Stimulated activated CD4-positive, alpha-beta T cell treated with anti-CD3 and anti-CD28 coated beads, Interleukin-12 subunit alpha, Interleukin-12 subunit beta, amount 100 ng/mL, for 24 hours (primary cell): ENCODE results near the gene ZBTB4.
"Not testable (repeated sequence)": the region's sequence is repeated elsewhere in the genome, so short reads cannot be mapped to it uniquely, and the experiment has no call there.

ENCODE experiments used
- DNase-seq, 2 experiments: peaks; one replicate each; pipeline ENCODE4 v3.0.0-alpha.2; 2020; ENCODE audit warnings: low read depth in 2 of 2

Gene ZBTB4

DNA sequence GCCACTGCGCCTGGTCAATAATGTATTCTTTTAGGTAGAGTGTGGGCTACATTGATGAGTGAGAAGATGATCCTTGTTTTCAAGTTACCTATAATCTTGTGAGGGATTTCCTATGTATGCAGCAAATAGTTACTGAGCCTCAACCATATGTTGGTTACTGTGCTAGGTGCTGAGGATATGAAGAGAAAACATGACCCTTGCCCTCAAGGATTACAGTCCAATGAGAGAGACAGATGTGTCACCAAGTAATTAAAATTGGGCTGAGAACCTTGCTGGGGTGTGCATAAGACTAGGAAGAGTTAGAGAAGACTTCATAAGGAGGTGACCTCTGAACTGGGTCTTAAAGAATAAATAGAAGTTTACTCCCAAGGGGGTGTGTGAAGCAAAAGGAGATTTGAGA lies 12.2 kb upstream of the ZBTB4 start:
- DNase-seq, result no peak

DNA sequence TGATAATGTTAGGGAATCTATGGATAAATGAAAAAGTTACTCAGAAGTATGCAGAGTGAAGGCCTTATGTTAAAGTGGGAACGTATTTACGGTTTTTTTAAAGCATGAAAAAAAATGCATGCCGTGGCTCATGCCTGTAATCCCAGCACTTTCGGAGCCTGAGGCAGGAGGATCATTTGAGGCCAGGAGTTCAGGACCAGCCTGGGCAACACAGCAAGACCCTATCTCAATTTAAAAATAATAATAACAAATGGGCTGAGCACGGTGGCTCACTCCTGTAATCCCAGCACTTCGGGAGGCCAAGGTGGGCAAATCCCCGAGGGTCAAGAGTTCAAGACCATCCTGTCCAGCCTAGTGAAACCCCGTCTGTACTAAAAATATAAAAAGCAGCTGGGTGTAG lies 10.7 kb upstream of the ZBTB4 start:
- DNase-seq, result no peak

DNA sequence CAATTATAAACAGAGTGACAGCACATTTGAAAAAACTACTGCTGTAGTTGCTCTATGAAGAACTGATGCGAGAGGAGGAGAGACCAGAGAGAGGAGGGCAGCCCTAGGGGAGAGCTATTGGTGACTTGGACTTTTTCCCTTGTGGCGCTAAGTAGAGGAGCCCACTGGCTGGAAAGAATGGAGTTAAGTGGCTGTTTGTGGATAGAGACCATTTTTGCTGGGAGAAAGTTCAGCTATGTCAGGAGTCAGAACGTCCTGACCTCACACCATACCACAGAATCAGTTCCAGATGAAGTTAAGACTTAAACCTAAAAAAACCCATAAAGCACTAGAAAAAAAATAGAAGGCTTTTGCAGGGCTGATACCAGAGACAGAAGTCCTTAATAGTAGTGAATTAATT lies 6.8 kb upstream of the ZBTB4 start:
- DNase-seq, result no peak

DNA sequence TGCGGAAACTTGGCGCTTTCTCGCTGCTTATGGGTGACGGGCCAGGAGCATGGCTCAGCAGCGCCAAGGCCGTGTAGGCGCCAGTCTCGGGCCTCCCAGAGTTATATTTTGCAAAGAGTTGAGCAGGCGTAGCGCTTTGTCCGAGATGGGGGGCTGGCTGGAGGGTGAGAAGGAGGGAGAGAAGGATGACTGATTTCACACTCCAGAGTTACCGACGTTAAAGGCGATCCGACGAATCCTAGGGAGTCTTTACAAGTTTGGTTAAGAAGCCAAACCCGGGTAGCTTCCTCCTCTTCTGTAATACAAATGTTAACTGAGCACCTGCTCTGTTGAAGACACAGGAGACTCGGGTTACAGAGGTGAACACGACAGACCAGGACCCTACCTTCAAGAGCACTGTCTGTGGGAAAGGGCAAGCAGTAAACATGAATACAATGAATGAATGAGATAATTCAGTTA lies 5.5 kb upstream of the ZBTB4 start:
- no peak for DNase-seq

DNA sequence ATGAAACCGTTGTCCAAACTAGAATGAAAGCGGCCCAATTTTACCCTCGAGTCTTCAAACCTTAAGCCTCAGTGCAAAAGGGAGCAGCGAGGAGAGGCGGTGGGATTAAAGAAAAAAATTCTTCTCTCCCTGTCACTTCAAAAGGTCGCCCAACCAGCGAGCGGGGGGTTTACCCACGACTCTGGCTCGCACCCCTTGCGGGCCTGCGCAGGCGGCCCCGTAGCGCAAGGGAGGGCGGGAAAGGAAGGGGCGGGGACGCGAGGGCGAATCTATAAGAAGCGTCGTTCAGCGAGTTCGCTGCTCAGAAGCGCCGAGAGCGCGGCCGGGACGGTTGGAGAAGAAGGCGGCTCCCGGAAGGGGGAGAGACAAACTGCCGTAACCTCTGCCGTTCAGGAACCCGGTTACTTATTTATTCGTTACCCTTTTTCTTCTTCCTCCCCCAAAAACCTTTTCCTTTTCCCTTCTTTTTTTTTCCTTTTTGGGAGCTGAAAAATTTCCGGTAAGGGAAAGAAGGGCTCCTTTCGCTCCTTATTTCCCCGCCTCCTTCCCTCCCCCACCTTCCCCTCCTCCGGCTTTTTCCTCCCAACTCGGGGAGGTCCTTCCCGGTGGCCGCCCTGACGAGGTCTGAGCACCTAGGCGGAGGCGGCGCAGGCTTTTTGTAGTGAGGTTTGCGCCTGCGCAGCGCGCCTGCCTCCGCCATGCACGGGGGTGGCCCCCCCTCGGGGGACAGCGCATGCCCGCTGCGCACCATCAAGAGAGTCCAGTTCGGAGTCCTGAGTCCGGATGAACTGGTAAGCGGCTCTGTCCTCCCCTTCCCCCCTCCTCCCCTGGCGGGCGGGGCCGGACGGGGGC lies 4.9 kb upstream of the ZBTB4 start, which contains the start of gene POLR2A:
TSS of gene POLR2A (plus strand) at position 300 of the 852 bp plus-strand sequence.
- DNase-seq, result peak; percentile 93 to 98

DNA sequence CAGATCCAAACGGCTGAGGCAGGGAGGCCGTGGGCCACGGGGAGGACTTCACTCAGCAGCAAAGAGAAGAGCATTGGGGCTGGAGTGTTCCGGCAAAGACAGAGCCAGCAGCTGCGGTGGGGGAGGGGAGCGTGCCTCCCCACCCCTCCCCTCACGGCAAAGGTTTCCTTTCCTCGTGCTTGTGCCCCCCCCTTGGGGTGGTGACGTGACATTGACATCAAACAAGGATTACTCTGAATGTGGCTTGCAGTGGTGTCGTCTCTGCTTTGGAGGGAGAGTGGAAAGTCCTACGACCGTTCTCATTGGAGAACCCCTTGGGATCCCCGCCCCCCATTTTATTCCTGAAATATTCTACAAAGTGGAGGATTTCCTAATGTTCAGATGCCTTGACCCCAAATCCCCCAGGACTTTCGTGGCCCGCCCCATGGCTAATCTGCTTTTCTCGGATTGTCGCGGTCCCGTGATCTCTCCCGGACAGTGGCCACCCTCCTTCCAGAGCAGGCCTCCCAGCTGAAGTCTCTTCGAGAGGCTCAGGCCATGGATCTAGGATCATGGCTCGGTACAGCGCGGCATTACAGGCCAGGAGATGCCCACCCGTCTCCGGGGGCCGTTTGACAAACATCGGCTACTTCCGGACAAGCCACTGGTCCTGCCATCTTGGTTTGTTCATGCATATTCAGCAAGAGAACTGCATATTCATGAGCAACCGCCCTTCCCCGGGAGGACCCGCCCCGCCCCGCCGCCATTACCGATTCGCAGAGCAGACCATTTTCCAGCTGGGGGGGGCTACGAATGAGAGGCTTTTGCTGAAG lies 4.0 kb upstream of the ZBTB4 start:
- DNase-seq, result peak; percentile 83 to 85

DNA sequence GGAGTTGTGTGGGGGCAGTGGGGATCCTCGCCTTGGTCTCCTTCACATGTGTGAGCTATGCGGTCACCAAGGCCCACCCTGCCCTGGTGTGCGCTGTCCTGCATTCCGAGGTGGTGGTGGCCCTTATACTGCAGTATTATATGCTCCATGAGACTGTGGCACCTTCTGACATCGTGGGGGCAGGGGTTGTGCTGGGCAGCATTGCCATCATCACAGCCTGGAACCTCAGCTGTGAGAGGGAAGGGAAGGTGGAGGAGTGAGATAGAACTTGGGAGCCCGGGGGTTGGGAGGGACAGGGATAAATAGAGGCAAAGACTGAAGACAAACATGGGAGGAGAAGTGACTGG lies 3.3 kb upstream of the ZBTB4 start:
- not testable (repeated sequence) for DNase-seq

DNA sequence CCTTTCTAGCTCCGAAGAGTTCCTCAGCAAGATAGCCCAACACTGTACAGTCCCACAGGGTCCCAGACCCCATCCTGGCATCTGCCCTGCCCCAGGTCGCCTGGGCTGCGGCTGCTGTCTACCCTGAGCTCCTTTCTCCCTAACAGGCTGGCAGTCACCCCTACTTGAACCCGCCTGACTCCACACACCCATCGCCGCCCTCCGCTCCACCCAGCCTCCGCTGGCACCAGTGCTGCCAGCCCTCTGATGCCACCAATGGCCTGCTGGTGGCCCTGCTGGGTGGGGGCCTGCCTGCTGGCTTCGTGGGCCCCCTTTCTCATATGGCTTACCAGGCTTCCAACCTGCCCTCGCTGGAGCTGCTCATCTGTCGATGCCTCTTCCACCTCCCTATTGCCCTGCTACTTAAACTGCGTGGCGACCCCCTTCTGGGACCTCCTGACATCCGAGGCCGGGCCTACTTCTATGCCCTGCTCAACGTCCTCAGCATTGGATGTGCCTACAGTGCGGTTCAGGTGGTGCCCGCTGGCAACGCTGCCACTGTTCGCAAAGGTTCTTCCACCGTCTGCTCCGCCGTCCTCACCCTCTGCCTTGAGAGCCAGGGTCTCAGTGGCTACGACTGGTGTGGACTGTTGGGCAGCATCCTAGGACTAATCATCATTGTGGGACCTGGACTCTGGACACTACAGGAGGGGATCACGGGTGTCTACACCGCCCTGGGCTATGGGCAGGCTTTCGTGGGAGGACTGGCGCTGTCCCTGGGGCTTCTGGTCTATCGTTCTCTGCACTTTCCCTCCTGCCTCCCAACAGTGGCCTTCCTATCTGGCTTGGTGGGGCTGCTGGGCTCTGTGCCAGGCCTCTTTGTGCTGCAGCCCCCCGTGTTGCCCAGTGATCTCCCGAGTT lies 2.7 kb upstream of the ZBTB4 start:
- DNase-seq, result not testable (repeated sequence)

DNA sequence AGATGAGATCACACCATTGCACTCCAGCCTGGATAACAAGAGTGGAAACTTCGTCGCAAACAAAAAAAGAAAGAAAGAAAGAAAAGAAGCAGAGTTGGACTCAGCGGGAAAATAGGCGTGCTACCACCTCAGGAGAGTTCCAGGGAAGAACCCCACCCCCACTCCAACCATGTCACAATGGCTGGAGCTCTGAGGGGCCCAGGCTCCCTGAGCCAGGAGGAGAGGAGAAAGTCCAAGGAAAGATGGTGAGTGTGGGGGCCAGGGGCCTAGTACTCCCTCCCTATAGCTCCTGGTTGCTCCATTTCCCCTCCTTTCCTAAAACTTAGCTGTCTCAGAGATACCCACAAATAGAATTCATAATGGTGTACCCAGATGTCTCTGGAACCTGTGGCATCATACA lies 1.8 kb upstream of the ZBTB4 start, which contains the start of gene SLC35G6:
TSS of gene SLC35G6 (plus strand) at position 172 of the 400 bp plus-strand sequence. CDS start at position 243, 71 bp downstream.
- not testable (repeated sequence) for DNase-seq

DNA sequence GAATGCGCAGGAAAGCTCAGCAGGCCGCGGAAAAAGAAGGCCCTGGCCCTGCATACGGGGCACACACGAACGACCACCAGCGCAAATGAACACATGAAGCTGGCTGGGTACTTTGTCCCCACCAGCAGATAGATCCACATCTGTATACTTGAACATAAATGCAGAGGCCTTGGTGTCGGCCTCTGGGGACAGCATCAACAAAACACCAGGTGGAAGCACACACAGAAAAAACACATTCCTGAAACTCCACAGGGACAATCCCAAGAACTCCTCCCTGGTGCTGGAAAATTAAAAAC lies 606 bp upstream of the ZBTB4 start:
- DNase-seq, result no peak

DNA sequence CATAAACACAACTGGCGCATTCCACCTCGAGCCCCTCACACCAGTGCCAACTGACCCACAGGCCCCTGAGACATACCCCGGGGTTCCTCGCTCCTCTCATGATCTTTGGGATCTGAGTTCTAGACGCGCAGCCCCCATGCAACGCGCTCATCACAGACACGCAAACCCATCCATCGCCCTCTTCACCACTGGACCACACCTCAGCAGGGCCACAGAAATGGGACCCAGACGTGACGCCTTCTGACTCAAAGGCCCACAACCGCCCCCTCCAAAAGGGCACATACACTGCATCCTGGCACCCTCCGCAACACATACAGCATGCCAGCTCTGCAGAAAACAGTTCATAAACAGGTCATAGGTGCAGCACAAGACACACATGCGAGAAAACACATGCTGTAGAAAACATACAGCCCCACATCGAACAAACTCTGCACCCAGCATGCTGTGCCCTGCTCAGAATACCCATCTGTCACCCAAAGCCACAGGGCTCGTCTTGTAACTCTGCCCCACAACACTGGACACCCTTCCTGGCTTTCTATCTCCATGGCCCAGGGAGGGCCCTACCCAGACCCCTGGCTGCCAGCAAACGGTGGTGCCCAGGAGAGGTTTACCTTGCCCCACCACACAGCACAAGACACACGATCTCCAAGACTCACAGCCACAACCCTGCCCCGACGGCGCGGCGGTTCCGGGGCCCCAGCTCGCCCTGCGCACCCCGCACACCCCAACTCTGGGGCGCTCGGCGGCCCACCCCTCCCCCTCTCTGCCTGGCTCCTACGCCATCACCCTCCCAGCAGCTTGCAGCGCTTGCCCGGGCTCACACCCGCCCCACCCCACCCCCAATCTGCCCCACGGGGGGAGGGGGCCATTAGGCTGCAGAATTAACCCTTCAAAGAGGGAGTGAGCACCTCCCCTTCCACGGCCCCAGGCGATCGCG lies 887 bp downstream of the ZBTB4 start:
- DNase-seq, result peak; percentile 37 to 40

DNA sequence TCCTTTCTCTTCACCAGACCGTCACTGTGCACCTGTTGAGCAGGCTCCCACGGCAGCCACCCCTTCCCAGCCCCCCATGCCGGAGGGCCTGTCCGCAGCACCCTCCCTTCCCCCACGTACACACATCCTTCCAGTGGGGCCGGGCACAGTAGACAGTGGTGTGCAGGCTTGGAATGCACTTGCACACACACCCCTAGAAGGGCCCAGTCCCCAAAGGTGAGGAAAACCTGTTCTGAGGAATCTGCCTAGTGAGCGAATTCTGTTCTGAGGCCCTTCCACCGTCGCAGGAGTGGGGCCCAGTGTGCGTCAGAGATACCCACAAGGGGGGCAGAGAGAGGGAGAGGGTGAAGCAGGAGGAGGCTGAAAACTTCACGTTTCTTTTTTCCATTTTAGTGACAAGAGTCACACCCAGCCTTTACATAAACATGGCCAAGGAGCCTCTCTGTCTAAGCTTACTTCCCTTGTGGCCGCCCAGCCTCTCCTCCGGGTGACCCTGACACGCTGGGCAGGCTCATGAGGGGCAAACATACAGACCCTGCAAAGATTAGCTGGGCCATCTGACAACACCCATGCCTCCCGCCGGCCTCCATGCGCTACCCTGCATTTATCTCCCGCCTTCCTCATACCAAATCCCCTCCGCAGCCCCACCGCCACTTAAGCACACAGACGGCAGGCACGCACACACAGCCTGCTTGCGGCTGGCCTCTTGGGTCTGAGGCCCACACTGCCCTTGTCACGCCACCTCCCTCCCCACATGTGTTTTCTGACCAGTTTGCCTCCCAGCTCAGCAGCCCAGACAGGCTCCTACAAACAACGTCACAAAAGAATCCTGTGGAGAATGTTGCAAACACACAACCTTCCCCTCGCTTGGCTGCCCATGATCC lies 1.8 kb downstream of the ZBTB4 start:
- no peak for DNase-seq

DNA sequence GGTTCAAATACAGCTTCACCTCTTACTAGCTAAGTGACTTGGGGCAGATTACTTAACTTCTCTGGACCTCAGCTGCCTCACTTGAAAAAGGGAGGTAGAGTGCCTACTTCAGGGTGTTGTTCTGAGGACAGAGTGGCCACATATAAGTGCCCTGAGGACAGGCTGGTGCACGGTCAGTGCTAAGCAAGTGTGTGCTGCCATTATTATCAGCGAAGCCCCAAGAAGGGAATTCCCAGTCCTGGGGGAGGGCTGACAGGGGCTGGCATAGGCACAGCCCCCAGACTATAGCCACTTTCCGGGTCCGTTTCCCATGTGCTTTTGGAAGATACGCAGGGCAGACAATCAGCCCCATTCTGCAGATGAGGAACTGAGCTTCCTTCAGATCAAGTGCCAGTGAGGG lies 2.5 kb downstream of the ZBTB4 start:
- DNase-seq, result no peak

DNA sequence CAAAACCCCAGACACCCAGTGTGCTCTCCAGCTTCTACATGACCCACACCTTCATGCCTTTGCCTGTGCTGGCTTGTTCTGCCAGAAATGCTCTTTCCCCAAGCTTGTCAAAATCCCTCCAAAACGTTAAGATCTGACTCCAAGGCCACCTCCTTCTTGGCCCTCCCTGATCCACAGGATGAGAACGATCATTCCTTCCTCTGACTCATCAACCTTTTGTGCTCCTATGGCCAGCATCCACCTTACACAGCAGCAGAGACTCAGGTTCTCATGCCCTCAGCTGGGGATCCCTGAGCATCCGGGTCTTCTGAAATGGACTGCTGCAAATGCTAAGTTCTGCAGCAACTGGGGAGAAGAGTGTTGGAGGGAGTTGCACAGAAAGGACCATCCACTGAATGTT lies 2.9 kb downstream of the ZBTB4 start:
- no peak for DNase-seq

DNA sequence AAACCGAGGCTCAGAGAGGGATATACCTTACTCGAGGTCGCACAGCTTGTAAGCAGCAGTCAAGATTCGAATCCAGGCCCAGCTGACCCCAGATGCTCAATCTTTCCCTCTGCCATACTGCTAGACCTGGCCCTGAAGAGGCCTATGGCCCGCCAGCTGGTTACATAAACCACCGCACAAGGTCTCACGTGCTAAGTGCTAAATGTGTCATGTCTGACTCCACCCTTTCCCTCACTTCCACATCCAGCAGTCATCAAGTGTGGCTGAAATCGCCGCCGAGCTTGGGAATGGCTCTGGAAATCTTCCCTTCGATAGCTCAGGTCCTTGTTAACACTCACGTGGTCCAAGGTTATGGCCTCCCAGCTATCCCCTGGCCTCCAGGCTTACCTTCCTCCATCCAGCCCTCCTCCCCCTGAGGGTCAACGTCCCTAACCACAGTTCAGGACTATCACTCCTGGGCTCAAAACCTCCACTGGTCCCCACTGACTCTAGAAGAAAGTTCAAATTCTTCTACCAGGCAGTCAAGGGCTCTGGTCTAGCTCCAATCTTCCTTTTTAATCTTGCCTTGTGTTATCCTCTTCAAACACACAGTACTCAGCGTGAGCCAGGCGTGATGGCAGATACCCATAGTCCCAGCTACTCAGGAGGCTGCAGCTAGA lies 3.5 kb downstream of the ZBTB4 start:
- DNase-seq, result no peak

DNA sequence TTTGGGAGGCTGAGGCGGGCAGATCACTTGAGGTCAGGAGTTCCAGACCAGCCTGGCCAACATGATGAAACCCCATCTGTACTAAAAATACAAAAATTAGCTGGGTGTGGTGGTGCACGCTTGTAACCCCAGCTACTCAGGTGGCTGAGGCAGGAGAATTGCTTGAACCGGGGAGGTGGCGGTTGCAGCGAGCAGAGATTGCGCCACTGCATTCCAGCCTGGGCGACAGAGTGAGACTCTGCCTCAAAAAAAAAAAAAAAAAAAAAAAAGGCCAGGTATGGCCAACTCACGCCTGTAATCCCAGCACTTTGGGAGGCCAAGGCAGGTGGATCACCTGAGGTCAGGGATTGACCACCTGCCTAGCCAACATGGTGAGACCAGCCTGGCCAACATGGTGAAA lies 4.7 kb downstream of the ZBTB4 start:
- not testable (repeated sequence) for DNase-seq

DNA sequence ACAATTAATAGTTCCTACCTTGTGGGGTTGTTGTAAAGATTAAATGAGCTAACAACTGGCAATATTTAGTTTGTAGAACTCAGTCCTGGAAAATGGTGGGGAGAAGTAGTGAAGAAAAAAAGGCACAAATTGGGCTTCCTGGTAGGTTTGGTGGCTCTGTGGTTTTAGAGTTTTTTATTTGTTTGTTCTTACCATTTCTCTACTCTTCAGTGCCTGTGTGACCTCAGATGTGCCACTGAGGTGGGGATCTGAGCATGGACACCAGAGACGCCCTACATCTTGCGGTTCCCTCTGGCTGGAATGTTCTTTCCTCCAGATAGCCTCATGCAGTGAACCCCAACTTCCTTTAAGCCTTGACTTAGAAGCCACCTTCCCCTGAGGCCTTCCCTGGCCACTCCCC lies 7.7 kb downstream of the ZBTB4 start:
- no peak for DNase-seq

DNA sequence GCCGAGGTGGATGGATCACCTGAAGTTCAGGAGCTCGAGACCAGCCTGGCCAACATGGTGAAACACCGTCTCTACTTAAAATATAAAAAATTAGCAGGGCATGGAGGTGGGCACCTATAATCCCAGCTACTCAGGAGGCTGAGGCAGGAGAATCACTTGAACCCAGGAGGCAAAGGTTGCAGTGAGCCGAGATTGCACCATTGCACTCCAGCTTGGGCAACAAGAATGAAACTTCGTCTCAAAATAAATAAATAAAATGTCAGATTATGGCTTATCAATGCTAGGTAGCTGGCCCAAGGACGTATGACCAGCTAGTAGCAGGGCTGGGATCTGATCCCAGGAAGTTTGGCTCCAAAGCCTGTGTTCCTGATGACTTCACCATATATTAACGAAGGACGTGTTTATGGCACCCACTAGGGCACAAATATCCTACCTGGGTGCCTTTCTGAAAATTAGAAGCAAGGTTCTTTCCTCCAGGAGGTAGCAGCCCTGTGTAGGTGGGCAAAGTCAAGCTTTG lies 8.9 kb downstream of the ZBTB4 start:
- DNase-seq, result not testable (repeated sequence)

DNA sequence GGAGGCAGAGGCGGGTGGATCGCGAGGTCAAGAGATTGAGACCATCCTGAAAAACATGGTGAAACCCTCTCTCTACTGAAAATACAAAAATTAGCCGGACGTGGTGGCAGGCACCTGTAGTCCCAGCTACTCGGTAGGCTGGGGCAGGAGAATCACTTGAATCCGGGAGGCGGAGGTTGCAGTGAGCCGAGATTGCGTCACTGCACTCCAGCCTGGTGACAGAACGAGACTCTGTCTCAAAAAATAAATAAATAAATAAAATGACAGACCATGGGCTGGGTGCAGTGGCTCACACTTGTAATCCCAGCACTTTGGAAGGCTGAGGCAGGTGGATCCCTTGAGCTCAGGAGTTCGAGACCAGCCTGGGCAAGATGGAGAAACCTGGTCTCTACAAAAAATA lies 9.6 kb downstream of the ZBTB4 start:
- DNase-seq, result not testable (repeated sequence)
